SU-DHL-6 (cell line): ENCODE measurements around the gene CLEC2D.

Source experiments
- H2AFZ ChIP-seq: fragments of 200-600 bp; sonication (generic); 2 replicates; pipeline ENCODE4 v1.6.1; 2014; ENCODE audit warnings: low read depth, mild to moderate bottlenecking, moderate library complexity, mixed read lengths, antibody characterized with exemption, low read length; ENCODE audit not compliant: severe bottlenecking
- H3F3A ChIP-seq: fragments of 200-600 bp; shearing (Covaris generic); 2 replicates; pipeline ENCODE4 v1.6.0; 2016; ENCODE audit warnings: antibody characterized with exemption, mild to moderate bottlenecking; ENCODE audit not compliant: insufficient read depth
- H3K27ac ChIP-seq: fragments of 200-600 bp; sonication (generic); 2 replicates; pipeline ENCODE4 v1.5.1; 2016; ENCODE audit warnings: low read depth, mild to moderate bottlenecking, low read length, moderate library complexity, mixed read lengths
- H3K27me3 ChIP-seq: fragments of 200-600 bp; sonication (generic), shearing (Covaris generic); 2 replicates; pipeline ENCODE4 v1.6.0; 2014; ENCODE audit warnings: mild to moderate bottlenecking, low read length
- H3K36me3 ChIP-seq: fragments of 200-600 bp; sonication (generic); 2 replicates; pipeline ENCODE4 v1.6.1; 2014; ENCODE audit warnings: mild to moderate bottlenecking, low read length, mixed read lengths
- H3K4me2 ChIP-seq: fragments of 300-600, 200-600 bp; shearing (Covaris generic), sonication (generic); 2 replicates; pipeline ENCODE4 v1.6.0; 2014; ENCODE audit warnings: low read length, low read depth, mild to moderate bottlenecking; ENCODE audit not compliant: poor library complexity, severe bottlenecking
- H3K4me3 ChIP-seq: fragments of 200-600 bp; sonication (generic); 2 replicates; pipeline ENCODE4 v1.5.1; 2014; ENCODE audit warnings: antibody characterized with exemption, low read length, mild to moderate bottlenecking, mixed read lengths; ENCODE audit not compliant: insufficient read depth, poor library complexity, severe bottlenecking
- H3K79me2 ChIP-seq: fragments of 200-600 bp; sonication (generic); 2 replicates; pipeline ENCODE4 v1.6.1; 2014; ENCODE audit warnings: mild to moderate bottlenecking, low read length, moderate library complexity; ENCODE audit not compliant: insufficient read depth
- H3K9ac ChIP-seq: fragments of 200-600 bp; sonication (generic); 2 replicates; pipeline ENCODE4 v1.7.0; 2014; ENCODE audit warnings: mild to moderate bottlenecking, low read length
- H3K9me2 ChIP-seq: fragments of 200-600 bp; sonication (generic); replicated peaks from 2 replicates; pipeline ENCODE4 v1.6.1; 2014; ENCODE audit warnings: low read length; ENCODE audit not compliant: insufficient read depth
- H3K9me3 ChIP-seq: fragments of 200-600 bp; sonication (generic); 2 replicates; pipeline ENCODE4 v1.6.1; 2014; ENCODE audit warnings: low read length, mixed read lengths; ENCODE audit not compliant: insufficient read depth
- H4K20me1 ChIP-seq: fragments of 200-600 bp; sonication (generic); 2 replicates; pipeline ENCODE4 v1.6.1; 2014; ENCODE audit warnings: low read depth, mild to moderate bottlenecking, antibody characterized with exemption, low read length, moderate library complexity, mixed read lengths
- EZH2phosphoT487 ChIP-seq: fragments of 200-600 bp; sonication (generic), shearing (Covaris generic); conservative IDR thresholded peaks from 2 replicates; pipeline ENCODE4 v1.6.1; 2018; ENCODE audit warnings: mild to moderate bottlenecking, antibody characterized with exemption, low read length, moderate library complexity, mixed read lengths
- TF ChIP-seq, protein P1 (sequence below): fragments of 200-600 bp; sonication (generic); IDR thresholded peaks from one replicate; pipeline ENCODE4 v1.5.1; 2017; ENCODE audit warnings: antibody characterized with exemption, mild to moderate bottlenecking, low read length, moderate library complexity; ENCODE audit not compliant: insufficient read depth, poor library complexity, severe bottlenecking

Gene CLEC2D

DNA sequence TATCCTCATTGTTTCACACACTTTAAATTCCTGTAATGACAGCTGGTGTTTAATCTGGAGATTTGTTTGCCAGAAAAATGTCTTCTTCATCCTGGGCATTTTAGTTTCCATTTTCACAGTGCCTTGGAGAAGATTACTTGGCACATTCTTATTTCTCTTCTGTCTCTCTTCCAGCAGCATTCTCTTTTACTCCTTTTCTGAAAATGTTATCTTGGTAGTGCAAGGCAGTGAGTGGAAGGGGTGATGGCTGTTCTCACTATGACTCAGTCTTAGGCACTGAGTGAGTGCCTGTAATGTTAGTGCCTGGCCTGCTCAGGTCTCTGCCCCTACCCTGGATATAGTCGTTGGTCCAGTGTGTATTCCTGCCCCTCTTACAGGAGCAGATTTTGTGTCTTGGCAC lies 50.3 kb downstream of the CLEC2D start:
- Histone ChIP-seq H3K4me2 (no peak overlapping the region), H3K36me3 (no peaks in the 10 kb centered on the region), H3K27ac (no peak overlapping the region), H2AFZ (no peak overlapping the region), H3K9me2 (no peaks in the 10 kb centered on the region), H4K20me1 (no peaks in the 10 kb centered on the region), H3K79me2 (peaks cover 18% of the 10 kb centered on the region; the same call in 1 of the 2 replicates), H3K9ac (no peak overlapping the region), H3K9me3 (no peaks in the 10 kb centered on the region), H3F3A (0 out of 2 replicates have a peak, but pooled peaks cover 9% of the 10 kb centered on the region), H3K4me3 (no peak overlapping the region), H3K27me3 (no peaks in the 10 kb centered on the region)
- TF ChIP-seq, protein P1, sequence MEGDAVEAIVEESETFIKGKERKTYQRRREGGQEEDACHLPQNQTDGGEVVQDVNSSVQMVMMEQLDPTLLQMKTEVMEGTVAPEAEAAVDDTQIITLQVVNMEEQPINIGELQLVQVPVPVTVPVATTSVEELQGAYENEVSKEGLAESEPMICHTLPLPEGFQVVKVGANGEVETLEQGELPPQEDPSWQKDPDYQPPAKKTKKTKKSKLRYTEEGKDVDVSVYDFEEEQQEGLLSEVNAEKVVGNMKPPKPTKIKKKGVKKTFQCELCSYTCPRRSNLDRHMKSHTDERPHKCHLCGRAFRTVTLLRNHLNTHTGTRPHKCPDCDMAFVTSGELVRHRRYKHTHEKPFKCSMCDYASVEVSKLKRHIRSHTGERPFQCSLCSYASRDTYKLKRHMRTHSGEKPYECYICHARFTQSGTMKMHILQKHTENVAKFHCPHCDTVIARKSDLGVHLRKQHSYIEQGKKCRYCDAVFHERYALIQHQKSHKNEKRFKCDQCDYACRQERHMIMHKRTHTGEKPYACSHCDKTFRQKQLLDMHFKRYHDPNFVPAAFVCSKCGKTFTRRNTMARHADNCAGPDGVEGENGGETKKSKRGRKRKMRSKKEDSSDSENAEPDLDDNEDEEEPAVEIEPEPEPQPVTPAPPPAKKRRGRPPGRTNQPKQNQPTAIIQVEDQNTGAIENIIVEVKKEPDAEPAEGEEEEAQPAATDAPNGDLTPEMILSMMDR = no peak
- no peak for TF ChIP-seq EZH2phosphoT487

DNA sequence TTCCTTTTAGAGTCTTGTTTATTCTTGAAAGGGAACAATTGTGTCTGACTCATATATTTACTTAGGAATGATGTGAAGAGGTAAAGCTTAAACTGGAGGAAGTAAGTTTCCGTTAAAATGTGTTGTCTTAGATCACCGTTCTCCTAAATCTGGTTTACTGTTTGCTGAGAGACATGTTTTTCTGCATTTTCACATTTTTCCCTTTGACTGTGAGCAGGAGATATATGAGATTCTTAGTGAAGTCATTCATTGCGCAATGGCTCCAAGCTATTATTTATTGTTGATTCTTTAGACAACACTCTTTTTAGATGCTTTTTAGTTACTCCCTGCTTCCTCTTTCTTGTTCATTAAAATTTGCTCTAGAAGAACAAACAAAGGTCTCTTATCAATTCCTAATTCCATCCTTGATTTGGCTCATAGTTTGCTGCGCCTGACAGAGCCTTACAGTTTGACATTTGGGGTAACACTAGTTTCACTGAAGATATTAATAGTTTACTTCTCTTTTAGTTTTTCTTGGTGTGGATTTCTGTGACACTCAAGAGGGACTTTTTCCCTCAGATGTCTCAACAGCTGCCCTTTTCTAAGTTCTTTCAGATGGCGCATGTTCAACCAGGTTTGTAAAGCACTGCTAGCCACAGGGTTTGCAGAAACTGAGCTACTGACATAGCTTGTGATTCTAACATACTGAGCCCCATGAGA lies 52.0 kb downstream of the CLEC2D start:
- Histone ChIP-seq H3K9ac (0 out of 2 replicates have a peak overlapping the region, but pooled peaks have one; percentile 9), H3K36me3 (no peaks in the 10 kb centered on the region), H3K4me2 (peak overlapping the region; percentile 99), H3K4me3 (no peak overlapping the region), H4K20me1 (no peaks in the 10 kb centered on the region), H3K9me2 (no peaks in the 10 kb centered on the region), H3K9me3 (no peaks in the 10 kb centered on the region), H3K27ac (peak overlapping the region; percentile 65), H3F3A (peaks cover 17% of the 10 kb centered on the region; the same call in 1 of the 2 replicates), H3K79me2 (peaks cover 26% of the 10 kb centered on the region; the same call in 1 of the 2 replicates), H3K27me3 (no peaks in the 10 kb centered on the region), H2AFZ (no peak overlapping the region)
- TF ChIP-seq, protein P1 = no peak
- TF ChIP-seq EZH2phosphoT487 = no peak

DNA sequence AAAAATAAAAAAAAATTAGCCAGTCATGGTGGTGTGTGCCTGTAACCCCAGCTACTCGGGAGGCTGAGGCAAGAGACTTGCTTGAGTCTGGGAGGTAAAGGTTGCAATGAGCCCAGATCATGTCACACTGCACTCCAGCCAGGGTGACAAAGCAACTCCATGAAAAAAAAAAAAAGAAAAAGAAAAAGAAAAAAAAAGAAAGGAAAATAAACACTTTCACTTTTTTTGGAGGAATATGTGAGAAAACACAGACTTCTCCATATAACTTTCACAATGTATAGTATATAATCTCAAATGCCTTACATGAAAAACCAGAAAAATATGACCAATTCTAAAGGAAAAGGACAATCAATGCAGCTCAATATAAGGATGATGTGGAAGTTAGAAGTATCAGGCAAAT lies 54.5 kb downstream of the CLEC2D start:
- Histone ChIP-seq H3K36me3 (no peaks in the 10 kb centered on the region), H3K4me2 (peak overlapping the region; percentile 99), H3K9ac (peak overlapping the region; percentile 20; the same call in 1 of the 2 replicates), H3K27ac (peak overlapping the region; percentile 65), H3K4me3 (no peak overlapping the region), H2AFZ (no peak overlapping the region), H3F3A (peaks cover 26% of the 10 kb centered on the region), H3K9me2 (no peaks in the 10 kb centered on the region), H3K79me2 (peaks cover 46% of the 10 kb centered on the region), H3K9me3 (no peaks in the 10 kb centered on the region), H4K20me1 (no peaks in the 10 kb centered on the region), H3K27me3 (no peaks in the 10 kb centered on the region)
- TF ChIP-seq, protein P1 = no peak
- TF ChIP-seq EZH2phosphoT487 = no peak
